Measurements from ENCODE around the gene FLNB.

GRCh38 chr3:58037141-58037910, 29.1 kb downstream of the FLNB start:
- no peak for TF ChIP-seq CTCF (conservative IDR thresholded peaks at IDR 0.05 in 1 of 2, IDR thresholded peaks at IDR 0.05 in 1 of 2; ENCODE audit: extremely low read depth in 1 of 2, insufficient read depth in 1 of 2, low read depth in 1 of 2, low read length in 2 of 2)
- no peak for TF ChIP-seq EZH2 (IDR thresholded peaks at IDR 0.05; ENCODE audit: borderline replicate concordance, low read length)

All from mammary epithelial cell (primary cell).